HG02642 (cell line): ENCODE data around the gene CAMKK1.
"Not testable (repeated sequence)": the region's sequence is repeated elsewhere in the genome, so short reads cannot be mapped to it uniquely, and the experiment has no call there.

Experiments used
- ATAC-seq: cut with Tn5 transposase; IDR thresholded peaks from one replicate; pipeline ENCODE4 v1.9.1; 2021; ENCODE audit warnings: mild to moderate bottlenecking; ENCODE audit not compliant: unreplicated experiment, poor library complexity

The CAMKK1 gene

GRCh38 chr17:3882276-3882675 is 10.6 kb downstream of the CAMKK1 start:
- ATAC-seq, result no peak

- no peak for ATAC-seq
These were observed 11.9 kb downstream of the CAMKK1 start for GRCh38 chr17:3880983-3881382.

GRCh38 chr17:3879591-3880417 is 13.0 kb downstream of the CAMKK1 start:
- no peak for ATAC-seq

- no peak for ATAC-seq
These were observed 13.7 kb downstream of the CAMKK1 start for GRCh38 chr17:3879186-3879585.

GRCh38 chr17:3877220-3877619 is 15.6 kb downstream of the CAMKK1 start:
- no peak for ATAC-seq

GRCh38 chr17:3875317-3875716 is 17.5 kb downstream of the CAMKK1 start:
- ATAC-seq, result no peak

- no peak for ATAC-seq
These were observed 19.0 kb downstream of the CAMKK1 start for GRCh38 chr17:3873862-3874261.

- no peak for ATAC-seq
These were observed 22.0 kb downstream of the CAMKK1 start for GRCh38 chr17:3870871-3871306.

- no peak for ATAC-seq
These were observed 25.2 kb downstream of the CAMKK1 start for GRCh38 chr17:3867606-3868005.

GRCh38 chr17:3867106-3867505 is 25.7 kb downstream of the CAMKK1 start:
- no peak for ATAC-seq

- no peak for ATAC-seq
These were observed 26.6 kb downstream of the CAMKK1 start for GRCh38 chr17:3866276-3866675.

GRCh38 chr17:3865176-3865575 is 27.7 kb downstream of the CAMKK1 start:
- no peak for ATAC-seq

GRCh38 chr17:3864534-3864933 is 28.3 kb downstream of the CAMKK1 start:
- no peak for ATAC-seq

- ATAC-seq, result no peak
These were observed 30.8 kb downstream of the CAMKK1 start for GRCh38 chr17:3861761-3862681.

GRCh38 chr17:3860939-3861700 is 31.7 kb downstream of the CAMKK1 start:
- no peak for ATAC-seq

GRCh38 chr17:3859940-3860339 is 32.9 kb downstream of the CAMKK1 start:
- no peak for ATAC-seq

- no peak for ATAC-seq
These were observed 35.4 kb downstream of the CAMKK1 start for GRCh38 chr17:3857261-3858105.

- not testable (repeated sequence) for ATAC-seq
These were observed 38.6 kb downstream of the CAMKK1 start for GRCh38 chr17:3854204-3854603.

- no peak for ATAC-seq
These were observed 40.3 kb downstream of the CAMKK1 start for GRCh38 chr17:3852561-3852960.
